Measurements from ENCODE around the gene LRRC61. TPM values are rescaled to one million over a fixed set of nuclear protein-coding genes. Genes with fewer than 3 reads are reported as not detected.

LRRC61 gene
- total RNA-seq, 2 experiments from 2014 or later: not detected

DNA sequence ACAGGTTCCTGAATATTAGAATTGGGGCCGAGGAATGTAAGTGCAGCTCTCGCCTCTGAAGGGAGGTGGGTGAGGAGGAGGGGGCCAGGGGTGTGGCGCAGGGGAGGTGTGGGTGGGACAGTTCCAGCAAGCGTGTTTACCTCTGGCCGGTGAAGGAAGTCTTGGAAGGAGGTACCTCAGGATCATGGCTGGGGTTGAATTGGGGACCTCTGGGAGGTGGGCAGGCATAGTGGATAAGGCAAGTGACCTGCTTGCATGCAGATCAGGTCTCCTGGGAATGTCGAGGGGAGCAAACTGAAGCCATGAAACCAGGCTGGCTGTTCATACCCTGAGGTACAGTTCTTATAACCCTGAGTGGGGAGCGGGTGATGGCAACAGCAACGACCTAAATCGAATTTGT, 57.9 kb downstream of the LRRC61 start:
- POLR2A ChIA-PET: interaction anchor here (0.7 to 1.8 kb wide), 3 partner anchors 21 to 26 kb away, joined by 3 to 10 read pairs (median 4); no protein-coding TSS in a partner anchor
- no peak for DNase-seq (ENCODE audit: low spot score)
- Histone ChIP-seq H3K79me2 (ENCODE audit: insufficient read depth, low read depth, low read length) (no peaks in the 10 kb centered on the region), H3K27ac (ENCODE audit: low read depth, low read length, poor library complexity, severe bottlenecking) (no peak overlapping the region), H3K4me2 (ENCODE audit: low read length) (peak overlapping the region; percentile 99; the same call in 1 of the 2 replicates), H3K4me3 (ENCODE audit: low read depth, low read length, poor library complexity, severe bottlenecking) (no peak overlapping the region), H3K36me3 (ENCODE audit: insufficient read depth, low read length) (no peaks in the 10 kb centered on the region), H3K9me3 (ENCODE audit: low read length) (no peaks in the 10 kb centered on the region), H4K20me1 (ENCODE audit: insufficient read depth, low read length) (no peaks in the 10 kb centered on the region), H3K9me2 (ENCODE audit: insufficient read depth, low read length) (no peaks in the 10 kb centered on the region), H2AFZ (ENCODE audit: low read length) (no peak overlapping the region), H3K4me1 (ENCODE audit: insufficient read depth, low read length, poor library complexity, severe bottlenecking) (peaks cover 64% of the 10 kb centered on the region)
- CTCF ChIA-PET (ENCODE audit: unreplicated experiment): no interaction called here
- intact Hi-C loops (cut with micrococcal nuclease; ENCODE audit: unreplicated experiment): no loop called here
- no TSS peak for BruUV-seq (replicated peaks)
- TF ChIP-seq, protein P1, sequence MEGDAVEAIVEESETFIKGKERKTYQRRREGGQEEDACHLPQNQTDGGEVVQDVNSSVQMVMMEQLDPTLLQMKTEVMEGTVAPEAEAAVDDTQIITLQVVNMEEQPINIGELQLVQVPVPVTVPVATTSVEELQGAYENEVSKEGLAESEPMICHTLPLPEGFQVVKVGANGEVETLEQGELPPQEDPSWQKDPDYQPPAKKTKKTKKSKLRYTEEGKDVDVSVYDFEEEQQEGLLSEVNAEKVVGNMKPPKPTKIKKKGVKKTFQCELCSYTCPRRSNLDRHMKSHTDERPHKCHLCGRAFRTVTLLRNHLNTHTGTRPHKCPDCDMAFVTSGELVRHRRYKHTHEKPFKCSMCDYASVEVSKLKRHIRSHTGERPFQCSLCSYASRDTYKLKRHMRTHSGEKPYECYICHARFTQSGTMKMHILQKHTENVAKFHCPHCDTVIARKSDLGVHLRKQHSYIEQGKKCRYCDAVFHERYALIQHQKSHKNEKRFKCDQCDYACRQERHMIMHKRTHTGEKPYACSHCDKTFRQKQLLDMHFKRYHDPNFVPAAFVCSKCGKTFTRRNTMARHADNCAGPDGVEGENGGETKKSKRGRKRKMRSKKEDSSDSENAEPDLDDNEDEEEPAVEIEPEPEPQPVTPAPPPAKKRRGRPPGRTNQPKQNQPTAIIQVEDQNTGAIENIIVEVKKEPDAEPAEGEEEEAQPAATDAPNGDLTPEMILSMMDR (conservative IDR thresholded peaks at IDR 0.05; ENCODE audit: low read length): no peak
- TF ChIP-seq EZH2phosphoT487 (IDR thresholded peaks at IDR 0.05; ENCODE audit: borderline replicate concordance, low read depth, low read length): no peak

- DNase-seq (ENCODE audit: low spot score): no peak
- intact Hi-C loops (cut with micrococcal nuclease; ENCODE audit: unreplicated experiment): no loop called here
- Histone ChIP-seq H3K4me3 (ENCODE audit: low read depth, low read length, poor library complexity, severe bottlenecking) (no peak overlapping the region), H3K4me2 (ENCODE audit: low read length) (peak overlapping the region; percentile 74), H3K9me2 (ENCODE audit: insufficient read depth, low read length) (no peaks in the 10 kb centered on the region), H3K27ac (ENCODE audit: low read depth, low read length, poor library complexity, severe bottlenecking) (no peak overlapping the region), H2AFZ (ENCODE audit: low read length) (no peak overlapping the region), H3K4me1 (ENCODE audit: insufficient read depth, low read length, poor library complexity, severe bottlenecking) (peaks cover 58% of the 10 kb centered on the region), H3K9me3 (ENCODE audit: low read length) (no peaks in the 10 kb centered on the region), H3K36me3 (ENCODE audit: insufficient read depth, low read length) (no peaks in the 10 kb centered on the region), H3K79me2 (ENCODE audit: insufficient read depth, low read depth, low read length) (no peaks in the 10 kb centered on the region), H4K20me1 (ENCODE audit: insufficient read depth, low read length) (no peaks in the 10 kb centered on the region)
- TF ChIP-seq, protein P1 (conservative IDR thresholded peaks at IDR 0.05; ENCODE audit: low read length): no peak
- TF ChIP-seq EZH2phosphoT487 (IDR thresholded peaks at IDR 0.05; ENCODE audit: borderline replicate concordance, low read depth, low read length): no peak
- ChIA-PET POLR2A (interaction anchor here (1.0 kb wide), 1 partner anchor 24 kb away, joined by 8 read pairs; a partner anchor contains a TSS), CTCF (ENCODE audit: unreplicated experiment) (interaction anchor here (0.6 kb wide), 1 partner anchor 19 kb away, joined by 10 read pairs; no protein-coding TSS in a partner anchor)
- BruUV-seq (replicated peaks): no TSS peak
Measured at GRCh38 chr7:150381785-150382122, 58.6 kb downstream of the LRRC61 start.

GRCh38 chr7:150382123-150382843, 59.1 kb downstream of the LRRC61 start:
- POLR2A ChIA-PET: interaction anchor here (1.0 kb wide), 1 partner anchor 24 kb away, joined by 8 read pairs; a partner anchor contains a TSS
- Histone ChIP-seq H3K4me2 (ENCODE audit: low read length) (peak overlapping the region; percentile 74), H3K4me1 (ENCODE audit: insufficient read depth, low read length, poor library complexity, severe bottlenecking) (peaks cover 52% of the 10 kb centered on the region), H3K9me3 (ENCODE audit: low read length) (no peaks in the 10 kb centered on the region), H4K20me1 (ENCODE audit: insufficient read depth, low read length) (no peaks in the 10 kb centered on the region), H3K27ac (ENCODE audit: low read depth, low read length, poor library complexity, severe bottlenecking) (peak overlapping the region; percentile 38), H3K79me2 (ENCODE audit: insufficient read depth, low read depth, low read length) (no peaks in the 10 kb centered on the region), H2AFZ (ENCODE audit: low read length) (no peak overlapping the region), H3K4me3 (ENCODE audit: low read depth, low read length, poor library complexity, severe bottlenecking) (peak overlapping the region; percentile 40), H3K36me3 (ENCODE audit: insufficient read depth, low read length) (no peaks in the 10 kb centered on the region), H3K9me2 (ENCODE audit: insufficient read depth, low read length) (no peaks in the 10 kb centered on the region)
- no peak for DNase-seq (ENCODE audit: low spot score)
- BruUV-seq (replicated peaks): no TSS peak
- CTCF ChIA-PET (ENCODE audit: unreplicated experiment): interaction anchor here (0.6 kb wide), 1 partner anchor 20 kb away, joined by 10 read pairs; no protein-coding TSS in a partner anchor
- intact Hi-C loops (cut with micrococcal nuclease; ENCODE audit: unreplicated experiment): no loop called here
- TF ChIP-seq, protein P1 (conservative IDR thresholded peaks at IDR 0.05; ENCODE audit: low read length): no peak
- no peak for TF ChIP-seq EZH2phosphoT487 (IDR thresholded peaks at IDR 0.05; ENCODE audit: borderline replicate concordance, low read depth, low read length)

Data from OCI-LY7 (cell line).